Activated effector memory CD4-positive, alpha-beta T cell treated with anti-CD3 and anti-CD28 coated beads, Interleukin-2, amount 50 U/mL, for 16 hours (primary cell): ENCODE results near the gene GFRA1.

Source experiments
- DNase-seq: peaks from one replicate; pipeline ENCODE4 v3.0.0-alpha.2; 2020

The GFRA1 gene

DNA sequence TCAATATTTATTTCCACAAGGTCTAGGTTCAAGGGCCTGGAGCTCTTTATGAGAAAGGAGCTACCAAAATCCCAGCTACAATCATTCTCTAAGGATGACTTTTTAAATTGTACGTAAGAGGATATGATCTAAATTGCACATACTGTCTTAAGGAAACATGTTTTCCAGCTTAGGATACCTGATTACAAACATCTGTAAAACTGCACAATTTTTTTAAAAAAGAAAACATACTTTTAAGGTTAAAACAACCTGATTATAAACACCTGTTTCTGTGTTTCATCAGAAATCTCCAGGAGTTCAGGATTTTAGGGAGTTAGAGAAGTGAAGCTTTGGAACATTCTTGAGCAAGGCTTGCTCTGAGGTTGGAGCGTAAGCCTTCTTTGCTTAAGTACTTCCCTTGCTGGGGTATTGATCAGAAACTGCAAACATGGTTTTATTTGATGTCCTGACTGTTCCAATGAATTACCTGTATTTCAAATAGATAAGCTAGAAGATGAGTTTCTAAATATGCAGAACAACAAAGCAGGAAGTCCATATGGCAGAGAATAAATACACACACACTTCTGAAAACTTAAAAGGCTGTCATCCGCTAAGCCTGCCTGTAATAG is 248.6 kb downstream of the GFRA1 start:
- no peak for DNase-seq

DNA sequence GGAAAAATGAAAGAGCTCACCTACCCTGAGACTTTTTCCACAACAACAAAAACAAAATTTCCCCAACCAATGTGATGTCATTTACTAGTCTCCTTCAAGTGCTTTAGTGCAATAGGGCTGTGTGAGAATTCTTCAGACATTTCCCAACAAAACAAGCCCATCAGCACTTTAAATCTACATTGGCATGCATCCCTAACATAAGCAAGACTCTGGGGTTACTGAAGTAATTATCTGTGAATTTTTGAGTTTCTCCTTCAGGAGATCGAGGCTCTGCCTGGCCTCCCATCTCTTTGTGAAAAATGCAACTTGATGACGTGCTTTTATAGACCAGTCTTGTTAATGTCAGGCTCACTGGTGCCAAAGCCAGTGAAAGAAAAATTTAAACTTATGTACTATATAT is 255.6 kb downstream of the GFRA1 start:
- no peak for DNase-seq

DNA sequence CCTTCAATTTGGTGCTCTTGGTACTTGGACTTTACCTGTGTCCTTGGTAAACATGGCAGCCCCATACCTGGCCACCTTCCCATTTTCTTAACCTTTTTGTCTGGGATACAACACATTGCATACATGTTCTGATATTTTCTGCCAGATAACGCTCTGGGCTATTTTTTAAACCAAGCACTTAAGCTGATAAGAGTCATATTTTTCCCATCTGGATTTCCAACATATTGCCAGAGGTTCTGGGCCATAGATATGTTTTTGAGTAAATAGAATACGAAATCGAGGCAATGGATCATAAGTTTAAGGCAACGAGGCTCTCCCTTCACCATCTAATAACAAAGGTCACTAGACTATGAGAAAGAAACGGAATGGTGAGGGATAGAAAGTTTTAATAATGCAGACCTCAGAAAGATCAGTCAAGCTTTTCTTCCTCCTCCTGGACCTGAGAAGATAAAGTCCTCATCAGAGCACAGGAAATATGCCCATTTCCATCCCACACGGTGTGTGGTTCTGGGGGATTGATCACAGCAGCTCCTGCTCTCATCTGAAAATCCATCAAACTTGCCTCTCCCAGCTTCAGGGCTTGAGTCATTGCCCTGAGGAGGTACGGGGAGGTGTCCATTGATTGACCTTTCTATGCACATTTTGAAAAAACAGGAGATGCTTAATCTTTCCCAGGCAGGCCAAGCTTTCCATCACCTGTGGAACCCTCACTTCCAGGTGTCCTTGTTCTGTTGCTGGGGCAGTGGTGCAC is 257.2 kb downstream of the GFRA1 start:
- DNase-seq, result no peak

DNA sequence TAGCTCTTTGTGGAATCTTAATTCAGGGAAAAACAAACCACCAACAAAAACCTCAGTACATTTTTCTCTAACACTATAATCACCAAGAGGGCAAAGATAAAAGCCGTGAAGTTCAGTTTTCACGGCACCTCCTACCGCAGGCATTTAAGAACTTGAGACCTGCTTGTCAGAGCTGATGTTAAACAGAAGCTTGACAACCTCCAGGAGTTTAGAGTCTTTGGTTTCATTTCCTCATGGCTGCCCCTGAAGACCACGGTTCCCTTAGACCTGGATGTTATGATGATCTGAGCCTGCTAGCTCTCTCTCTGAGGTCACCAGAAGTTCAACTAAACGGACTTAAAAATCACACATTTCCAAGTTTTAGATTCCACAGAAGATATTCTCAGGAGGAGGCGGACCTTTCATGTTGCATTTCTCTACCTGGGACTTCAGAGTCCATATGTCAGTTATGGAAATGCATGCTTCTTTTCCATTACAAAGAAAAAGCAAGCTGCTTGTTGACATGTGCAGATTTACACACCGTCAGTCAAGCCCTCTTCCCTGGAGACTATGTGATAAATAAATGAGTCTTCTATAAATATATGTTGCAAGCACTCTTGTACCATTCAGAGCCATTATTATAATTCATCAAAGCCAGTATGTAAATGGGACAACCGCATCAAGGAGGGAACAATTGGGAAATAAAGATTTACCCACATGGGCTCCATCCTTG is 258.0 kb downstream of the GFRA1 start:
- no peak for DNase-seq

DNA sequence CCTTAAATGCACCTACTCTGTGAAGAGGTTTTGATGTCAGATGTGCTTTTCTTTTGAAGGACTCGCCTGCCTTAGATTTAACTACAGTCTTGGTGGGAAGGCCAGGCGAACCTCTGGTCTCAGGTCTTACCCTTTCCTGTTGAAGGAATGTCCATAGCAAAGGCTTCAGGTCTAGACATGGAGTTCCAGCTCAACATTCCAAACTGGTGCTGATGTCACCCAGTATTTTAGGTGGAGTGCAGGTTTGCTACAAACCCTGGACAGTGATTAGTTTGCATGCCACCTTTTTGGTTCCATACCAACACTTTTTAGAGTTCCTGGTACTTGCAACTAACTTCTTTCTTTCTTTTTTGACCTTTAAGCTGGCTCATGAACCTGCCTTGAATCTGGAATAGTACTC is 258.7 kb downstream of the GFRA1 start:
- DNase-seq, result no peak

DNA sequence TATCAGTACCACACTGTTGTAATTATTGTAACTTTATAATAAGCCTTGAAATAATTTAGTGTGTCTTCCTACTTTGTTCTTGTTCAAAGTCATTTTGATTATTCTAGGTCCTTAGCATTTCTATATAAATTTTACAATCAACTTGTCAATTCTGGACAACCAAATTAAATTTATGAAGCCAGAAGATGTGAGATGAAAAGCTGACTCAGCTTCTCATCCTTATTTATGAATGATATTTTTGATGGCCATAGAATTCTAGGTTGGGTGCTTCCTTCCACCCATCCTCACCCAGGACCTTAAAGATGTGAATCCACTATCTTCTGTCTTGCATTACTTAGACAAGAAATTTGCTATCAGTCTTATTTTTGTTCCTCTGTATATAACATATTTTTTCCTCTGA is 261.1 kb downstream of the GFRA1 start:
- no peak for DNase-seq

DNA sequence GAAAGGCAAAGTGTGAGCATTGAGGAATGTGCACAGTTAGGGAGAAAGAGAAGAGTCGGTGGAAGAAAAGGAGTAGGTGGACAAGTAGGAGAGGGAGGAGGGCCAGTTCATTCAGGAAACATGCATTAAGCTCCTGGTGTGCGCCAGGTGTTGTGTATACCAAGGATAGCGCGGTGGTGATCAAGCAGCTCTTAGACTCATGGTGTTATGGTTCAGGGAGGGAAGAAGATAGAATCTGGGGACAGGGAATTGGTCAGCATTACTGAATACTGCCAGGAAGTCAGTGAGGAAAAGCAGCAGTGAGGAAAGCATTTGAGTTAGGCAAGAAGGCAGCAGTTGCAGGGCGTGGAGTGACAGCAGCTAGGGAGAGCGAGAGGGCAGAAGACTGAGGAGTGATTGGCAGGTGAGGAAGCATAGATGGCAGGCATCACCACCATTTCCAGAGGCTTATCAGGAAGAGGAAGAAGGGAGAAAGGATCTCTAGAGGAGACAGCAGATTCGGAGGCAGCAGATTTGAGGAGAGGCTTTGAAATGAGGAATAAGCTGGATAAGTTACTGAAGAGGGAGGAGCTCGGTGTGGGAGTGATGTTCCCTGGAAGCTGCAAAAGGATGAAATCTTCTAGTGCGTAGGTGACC is 265.6 kb downstream of the GFRA1 start:
- DNase-seq, result no peak
